GM19463 (cell line): ENCODE measurements around the gene NASP.

Experiments used
- ATAC-seq: cut with Tn5 transposase; IDR thresholded peaks from one replicate; pipeline ENCODE4 v1.9.1; 2021; ENCODE audit warnings: mild to moderate bottlenecking, moderate library complexity; ENCODE audit not compliant: unreplicated experiment

NASP gene

DNA sequence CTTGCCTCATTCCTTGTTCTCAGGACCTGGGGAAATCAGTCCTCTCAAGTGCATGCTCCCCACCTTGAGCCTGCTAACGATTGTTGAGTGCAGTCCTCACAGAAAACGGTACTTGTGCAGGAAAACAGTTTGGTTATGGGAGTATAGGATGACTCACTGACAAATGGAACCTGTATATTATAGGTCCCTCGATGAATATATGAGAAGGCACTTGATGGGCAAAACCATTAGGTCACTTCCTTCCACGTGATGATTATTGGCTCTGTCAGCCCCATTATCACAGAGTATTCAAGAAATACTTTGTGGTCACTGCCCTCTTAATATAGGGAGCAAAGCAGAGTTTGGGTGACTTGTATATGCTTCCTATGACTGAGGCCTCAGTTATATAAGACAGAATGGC lies 33.8 kb downstream of the NASP start:
- no peak for ATAC-seq

DNA sequence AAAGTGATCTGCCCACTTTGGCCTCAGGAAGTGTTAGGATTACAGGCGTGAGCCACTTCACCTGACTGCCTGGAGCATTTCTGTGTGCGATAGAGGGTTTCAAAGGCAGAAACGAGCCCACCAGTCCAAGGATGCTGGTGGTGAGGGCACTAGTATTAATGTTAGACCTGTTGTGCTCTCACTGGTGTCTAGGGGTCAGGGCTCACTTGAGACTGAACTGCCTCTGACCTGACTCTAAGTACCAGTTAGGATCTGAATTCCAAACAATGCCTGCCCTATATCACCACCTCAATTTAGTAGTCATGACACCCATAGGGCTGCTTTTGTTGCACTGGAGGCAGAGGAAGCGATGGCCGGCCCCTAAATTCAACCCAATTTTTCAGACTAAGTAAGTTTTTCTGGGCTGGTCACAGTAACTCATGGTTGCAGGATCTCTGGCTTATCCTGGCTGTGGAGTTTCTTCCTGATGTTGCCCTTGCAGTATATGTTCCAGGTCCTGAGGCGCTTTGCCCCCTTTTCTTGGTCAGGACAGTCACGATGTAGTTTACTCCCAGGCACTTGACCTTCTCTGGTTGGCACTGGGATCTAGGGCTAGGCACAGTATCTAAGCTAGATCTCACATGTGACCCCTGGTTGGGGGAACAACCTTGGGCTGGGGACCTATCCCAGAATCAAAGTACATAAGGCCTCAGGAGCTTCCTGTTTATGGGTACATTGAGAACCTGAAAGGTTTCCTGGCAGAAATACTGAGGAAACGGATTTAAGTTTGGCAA lies 35.5 kb downstream of the NASP start:
- ATAC-seq: no peak

DNA sequence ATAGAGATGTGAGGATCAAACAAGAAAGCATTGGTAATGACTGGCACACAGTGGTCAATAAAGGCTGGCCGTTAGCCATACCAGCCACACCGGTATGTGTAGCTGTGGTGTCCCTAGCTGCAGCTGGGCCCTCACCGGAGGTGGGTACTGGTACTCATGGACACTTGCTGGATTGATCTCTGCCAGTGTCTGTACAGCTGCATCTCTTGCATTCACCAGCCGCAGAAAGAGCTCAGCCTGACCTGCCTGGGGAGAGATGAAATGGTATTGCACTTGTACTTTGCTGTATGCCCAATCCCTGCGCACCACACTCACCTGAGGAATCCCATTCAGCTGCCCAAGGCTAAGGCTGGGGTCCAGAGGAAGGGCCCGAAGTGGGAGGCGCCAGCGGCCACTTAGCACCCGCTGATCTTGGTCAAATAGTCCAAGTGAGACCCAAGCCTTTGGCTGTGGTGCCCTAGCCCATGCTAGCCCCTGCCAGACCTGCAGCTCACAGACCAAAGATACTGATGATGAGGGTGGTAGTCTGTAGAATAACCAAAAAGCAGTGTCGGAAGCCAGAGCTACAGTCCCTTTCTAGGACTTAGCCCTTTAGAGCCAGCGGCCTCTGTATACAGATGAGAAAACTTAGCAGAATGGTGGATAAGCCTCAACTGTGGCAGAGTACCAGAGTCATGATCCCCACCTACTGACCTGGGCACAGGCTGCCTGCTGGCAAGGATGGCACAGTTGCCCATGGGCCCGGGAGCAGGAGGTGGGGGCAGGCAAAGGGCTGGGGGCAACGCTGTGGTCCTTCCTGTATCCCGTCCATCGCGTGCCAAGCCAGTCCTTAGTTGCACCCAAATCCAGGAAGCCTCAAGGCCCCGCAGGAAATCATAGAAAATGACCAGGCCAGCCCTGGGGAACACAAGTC lies 37.0 kb downstream of the NASP start:
- ATAC-seq: no peak

DNA sequence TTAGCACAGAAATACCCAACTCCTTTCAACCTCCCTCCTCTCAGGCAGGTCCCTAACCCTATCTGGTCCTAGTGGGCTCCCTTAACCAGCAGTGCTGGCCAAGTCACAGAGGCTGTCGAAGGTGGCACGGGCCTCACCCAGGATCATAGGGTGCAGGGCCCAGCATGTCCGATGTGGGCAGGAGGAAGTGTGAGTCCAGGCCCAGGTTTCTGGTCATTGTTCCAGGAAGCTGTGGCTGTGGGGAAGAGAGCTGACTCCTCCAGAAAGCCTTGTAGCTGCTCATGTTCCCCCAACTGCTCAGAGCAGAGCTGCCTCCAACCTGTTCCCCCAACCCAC lies 37.6 kb downstream of the NASP start:
- ATAC-seq: no peak

DNA sequence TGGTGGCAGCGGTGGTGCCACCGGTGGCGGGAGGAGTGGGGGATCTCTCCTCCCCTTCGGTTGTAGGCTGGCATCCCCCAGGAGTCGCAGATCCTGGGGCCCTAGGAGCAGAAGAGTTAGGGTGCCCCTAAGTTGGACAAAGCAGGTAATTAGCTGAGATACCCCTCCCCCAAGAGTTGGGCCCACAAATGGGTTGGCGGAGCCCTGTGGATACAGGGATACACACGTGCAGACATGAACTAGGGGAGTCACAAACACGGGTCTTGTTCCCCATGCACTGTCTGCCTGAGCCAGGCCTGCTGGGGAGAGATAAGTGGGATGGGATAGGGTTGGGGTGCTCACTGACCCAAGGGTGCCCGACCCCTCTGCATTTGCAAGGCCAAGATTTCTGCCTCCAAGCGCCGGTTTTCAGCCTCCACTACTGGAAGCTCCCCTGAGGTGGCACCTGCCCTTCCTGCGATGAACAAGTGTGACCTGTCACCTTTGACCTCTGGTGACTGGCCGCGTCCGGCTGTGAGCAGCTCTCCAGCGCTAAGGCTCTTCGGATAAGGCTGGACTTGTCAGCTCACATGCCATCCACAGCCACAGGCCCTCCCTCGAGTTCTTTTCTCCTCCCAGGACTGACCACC lies 38.2 kb downstream of the NASP start:
- no peak for ATAC-seq

DNA sequence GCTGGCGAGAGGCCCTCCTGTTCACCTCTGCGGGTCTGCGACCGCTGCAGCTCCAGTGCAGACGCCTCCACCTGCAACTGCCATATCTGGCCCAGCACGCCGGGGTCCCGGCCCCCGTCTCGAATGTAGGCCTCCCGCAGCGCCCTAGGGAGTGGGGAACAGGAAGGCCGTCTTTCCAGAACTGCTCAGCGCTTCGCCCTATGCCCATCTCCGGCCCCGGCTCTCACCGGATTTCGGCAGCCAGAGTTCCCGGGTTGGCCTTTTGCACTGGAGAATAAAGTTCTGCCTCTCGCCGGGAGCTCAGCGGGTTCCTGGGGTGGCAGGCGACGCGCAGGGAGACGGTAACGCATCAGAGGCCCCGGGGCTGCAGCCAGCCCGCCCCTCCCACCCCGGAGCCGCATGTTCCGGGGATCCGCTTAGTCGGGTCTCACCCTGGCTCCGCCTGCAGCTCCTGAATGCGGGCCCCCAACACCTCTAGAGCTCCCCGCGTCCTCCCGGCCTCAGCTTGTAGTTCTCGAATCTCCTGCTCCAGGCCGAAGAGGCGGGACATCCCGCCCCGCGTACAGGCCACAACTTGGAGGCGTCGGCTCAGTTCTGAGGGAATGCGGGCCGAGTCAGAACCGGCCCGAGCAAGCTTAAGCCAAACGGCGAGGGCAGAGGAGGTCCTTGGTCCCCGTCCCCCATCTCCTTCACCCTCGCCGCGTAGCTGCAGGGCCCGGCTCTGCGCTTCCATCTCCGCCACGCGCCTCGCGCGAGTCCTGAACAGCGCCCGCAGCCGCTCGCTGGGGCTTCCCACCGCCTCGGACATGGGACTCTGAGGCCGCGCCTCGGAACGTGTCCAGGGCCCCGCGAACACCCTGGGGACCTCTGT lies 38.9 kb downstream of the NASP start:
- ATAC-seq: no peak

DNA sequence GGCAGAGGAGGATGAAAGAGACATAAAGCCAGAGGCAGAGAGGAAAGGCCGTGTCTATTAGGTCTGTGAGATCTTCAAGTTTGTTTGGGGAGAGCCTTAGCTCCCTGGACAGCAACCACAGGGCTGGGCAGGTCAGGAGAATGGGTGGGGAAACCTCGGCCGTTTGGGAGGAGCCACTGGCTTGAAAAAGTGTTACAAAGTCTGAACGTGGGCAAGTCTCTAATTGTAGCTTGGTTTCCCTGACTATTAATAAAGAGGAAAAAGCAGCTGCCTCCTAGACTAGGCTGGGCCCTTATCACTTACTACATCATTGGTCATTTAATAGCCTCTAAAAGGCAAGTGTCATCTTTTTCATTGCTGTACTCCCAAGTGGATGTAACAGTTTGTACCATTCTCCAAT lies 40.1 kb downstream of the NASP start, which contains the start of gene CCDC17:
TSS of gene CCDC17 (minus strand) at position 83 of the 400 bp plus-strand sequence. CDS start 145 bp downstream, outside the sequence.
- ATAC-seq: no peak

DNA sequence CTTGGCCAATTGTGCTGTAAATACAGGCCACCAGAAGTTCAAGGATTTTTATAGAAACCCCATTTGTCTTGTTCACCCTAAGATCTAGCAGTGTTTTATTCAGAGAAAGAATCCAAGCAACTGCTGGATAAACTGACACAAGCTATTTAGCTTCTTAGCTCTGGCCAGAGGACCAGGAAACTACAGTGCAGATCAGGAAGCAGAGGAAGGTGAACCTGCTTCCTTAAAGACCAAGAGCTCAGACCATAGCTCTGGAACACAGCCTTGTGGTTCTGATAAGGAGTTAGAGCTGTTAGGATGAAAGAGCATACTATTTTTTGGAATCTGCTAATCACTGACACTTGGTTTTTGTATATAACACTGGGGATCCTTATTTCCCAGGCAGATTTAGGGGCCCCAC lies 45.2 kb downstream of the NASP start:
- ATAC-seq: no peak

DNA sequence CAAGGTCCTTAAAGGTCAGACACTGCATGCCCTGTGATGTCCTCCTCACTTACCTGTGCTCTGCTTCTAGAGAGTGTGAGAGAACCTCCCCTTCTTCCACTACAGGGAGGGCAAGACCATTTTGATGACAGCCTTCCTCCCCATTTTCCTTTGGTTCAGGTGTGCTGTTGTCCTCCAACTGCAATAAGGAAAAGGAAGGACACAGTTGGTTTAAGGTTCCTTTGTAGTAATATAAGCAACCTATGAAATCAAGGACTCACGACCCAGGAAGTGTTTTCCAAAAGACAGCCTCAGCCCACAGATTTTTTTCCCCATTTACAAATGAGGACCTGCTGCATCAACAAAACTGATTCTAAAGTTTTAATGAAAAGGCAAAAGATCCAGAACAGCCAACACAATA lies 46.6 kb downstream of the NASP start:
- ATAC-seq: no peak

DNA sequence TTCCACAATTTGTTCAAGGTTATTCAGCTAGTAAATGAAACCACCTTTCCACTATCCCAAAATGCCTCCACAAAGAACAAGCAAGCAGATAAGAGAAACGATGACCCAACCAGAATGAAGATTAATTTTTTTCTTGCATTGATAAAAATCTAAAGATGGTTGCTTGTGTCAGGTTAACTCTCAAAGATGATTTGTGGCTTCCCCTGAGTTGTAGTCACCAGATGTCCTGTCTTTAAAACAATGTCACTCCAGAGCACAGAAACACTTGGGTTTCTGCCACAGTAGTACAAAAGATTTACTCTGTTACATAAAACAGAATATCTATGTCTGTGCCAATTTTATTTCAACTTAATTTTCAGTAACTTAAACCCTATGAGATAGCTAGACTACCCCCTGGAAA lies 51.4 kb downstream of the NASP start:
- ATAC-seq: no peak

DNA sequence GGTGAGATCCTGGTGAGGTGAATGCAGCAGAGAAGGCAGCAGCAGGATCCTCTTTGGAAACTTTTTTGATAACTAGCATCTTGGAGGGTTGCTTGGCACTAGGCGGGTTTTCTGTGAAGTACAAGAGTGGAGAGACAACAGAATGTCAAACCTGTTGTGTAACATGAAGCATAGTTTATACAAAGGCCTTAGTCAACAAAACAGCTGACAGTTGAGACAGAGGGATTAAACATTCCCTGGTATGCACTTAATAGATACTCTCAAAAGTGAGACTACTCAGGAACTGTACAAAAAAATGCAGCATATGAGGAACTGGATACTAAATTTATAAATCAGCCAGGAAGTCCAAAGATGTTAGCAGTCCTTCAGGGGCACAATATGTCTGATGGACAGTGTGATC lies 56.5 kb downstream of the NASP start:
- no peak for ATAC-seq

DNA sequence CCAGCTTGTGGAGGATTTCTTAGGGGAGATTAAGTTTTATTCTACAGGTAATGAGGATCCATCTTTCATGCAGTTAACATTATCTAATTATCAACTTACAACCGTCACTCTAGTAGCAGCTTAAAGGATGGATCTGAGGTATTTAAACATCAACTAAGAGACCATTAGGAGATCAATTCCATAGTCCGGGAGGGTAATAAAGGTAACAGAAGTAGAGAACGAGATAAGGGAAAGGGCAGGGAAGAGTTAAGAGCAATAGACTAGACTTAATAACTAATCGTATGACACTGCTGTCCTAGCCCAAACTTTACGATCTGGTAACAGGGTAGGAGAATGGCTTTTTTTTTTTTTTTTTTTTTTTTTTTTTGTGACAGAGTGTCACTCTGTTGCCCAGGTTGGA lies 59.5 kb downstream of the NASP start:
- no peak for ATAC-seq

DNA sequence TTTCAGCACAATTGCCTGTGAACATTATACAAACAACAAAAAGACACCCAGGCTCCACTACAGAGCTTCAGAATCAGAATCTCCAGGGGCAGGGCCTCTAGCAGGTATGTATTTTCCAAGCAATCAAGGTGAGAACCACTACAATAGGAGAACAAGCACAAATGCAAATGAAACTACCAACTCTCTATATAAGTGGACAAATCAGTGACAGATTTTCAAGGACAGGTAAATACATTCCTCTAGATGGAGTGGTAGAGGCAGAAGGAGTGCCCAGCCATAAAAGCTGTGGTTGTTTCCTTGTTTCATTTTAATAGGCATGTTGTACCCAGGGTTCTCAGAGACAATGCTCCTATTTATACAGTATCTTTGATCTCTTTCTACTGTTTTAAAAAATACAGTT lies 60.1 kb downstream of the NASP start:
- ATAC-seq: no peak

DNA sequence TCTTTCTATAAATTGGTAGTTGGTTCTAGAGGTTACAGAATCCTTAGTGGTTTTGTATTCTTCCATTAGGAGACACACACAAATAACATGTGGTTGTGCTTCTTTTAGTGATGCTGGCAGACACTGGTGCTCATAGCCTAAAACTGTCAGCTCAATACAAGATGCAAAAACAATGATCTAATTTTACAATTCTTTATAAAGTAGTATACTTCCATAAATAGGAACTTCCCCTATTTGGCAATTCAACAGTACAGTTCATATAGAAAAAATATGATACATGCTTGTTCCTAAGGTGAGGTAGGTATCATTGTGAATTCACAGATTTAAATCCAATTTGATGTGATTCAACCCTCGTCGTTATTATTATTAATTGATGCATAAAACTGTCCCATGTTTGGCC lies 60.8 kb downstream of the NASP start:
- ATAC-seq: no peak

DNA sequence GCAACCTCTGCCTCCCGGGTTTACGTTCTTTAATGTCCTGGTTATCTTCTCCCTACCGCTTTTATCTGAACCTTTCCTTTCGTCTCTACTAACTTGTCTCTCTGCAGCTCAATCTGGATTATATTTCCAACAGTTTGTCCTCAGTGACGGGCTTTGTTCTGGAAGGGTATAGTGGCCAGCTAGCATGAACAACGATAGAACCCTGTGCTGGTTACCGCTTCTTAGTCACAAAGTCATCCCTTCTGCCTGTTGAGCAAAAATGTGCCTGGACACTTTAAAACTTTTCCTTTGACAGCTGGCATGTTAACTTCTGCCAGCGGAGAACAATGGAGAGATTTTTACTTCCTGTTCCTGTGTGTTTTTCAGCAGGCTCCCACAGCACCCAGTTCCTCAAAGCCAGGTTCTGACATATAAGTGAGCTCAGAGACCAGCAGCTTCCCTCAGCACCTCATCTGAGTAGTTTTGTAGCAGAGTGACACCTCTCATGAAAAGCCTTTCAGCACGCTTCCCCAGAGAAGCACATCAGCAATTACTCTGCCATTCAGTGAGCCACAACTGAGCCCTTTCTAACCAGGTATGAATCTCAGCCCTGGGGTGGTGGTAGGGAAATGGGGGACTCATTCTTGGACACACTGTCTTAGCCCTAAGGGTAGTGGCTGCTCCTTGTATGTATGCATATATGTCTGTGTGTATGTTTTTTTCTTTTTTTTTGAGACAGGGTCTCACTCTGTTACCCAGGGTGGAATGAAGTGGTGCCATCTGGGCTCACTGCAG lies 63.6 kb downstream of the NASP start:
- no peak for ATAC-seq

DNA sequence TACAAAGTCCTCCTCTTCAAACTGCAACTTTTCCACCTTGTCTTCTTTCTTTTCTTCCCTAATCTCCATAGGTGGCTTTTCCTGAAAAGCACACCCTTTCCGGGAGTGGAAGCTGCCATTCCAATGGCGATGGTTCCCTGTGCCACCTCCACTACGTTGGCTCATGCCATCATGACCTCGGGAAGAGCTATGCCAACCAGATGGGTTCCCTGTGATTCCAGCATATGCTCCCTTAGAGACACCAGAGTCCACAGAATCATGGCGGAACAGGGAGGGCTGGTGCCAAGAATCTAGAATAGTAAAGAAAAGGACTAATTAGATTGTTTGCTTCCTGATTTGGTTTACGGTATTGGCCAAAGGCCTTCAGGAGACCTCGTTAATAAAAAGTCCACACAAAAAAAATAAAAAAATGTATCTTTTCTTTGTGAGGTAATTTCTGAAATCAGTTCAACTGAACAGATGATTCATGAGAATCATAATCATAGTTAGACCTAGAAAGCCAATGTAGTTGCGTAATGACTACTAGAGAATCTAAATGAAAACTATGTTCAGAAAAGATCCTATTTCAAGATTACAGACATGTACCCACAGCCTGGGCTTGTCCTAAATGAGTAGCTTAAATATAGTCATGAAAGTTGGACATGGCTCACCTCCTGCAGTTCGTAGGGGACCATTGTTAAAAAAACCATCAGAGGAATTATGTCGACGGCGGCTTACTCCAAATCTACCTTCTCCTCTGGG lies 70.9 kb downstream of the NASP start:
- ATAC-seq: no peak

DNA sequence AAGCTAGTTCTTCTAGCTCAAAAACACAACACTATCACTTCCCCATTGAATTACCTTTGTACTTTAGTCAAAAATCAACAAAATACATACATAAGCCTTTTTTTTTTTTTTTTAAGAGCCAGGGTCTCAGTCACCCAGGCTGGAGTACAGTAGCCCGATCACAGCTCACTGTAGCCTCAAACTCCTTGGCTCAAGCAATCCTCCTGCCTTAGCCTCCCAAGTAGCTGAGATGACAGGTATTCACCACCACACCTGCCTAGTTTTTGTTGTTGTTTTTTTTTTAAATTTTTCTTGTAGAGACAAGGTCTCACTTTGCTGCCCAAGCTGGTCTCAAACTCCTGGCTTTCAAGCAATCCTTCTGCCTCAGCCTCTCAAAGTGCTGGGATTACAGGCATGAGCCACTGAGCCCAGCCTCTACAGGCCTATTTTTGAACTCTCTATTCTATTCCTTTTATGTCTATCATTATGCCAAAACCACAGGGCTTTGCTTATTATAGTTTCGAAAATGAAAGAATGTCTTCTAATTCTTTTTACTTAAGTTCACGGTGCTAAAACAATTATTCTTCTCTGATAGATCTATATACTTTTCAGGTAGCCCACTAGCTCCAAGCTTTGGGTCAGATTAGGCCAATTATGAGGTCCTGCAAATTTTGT lies 72.9 kb downstream of the NASP start:
- ATAC-seq: no peak

DNA sequence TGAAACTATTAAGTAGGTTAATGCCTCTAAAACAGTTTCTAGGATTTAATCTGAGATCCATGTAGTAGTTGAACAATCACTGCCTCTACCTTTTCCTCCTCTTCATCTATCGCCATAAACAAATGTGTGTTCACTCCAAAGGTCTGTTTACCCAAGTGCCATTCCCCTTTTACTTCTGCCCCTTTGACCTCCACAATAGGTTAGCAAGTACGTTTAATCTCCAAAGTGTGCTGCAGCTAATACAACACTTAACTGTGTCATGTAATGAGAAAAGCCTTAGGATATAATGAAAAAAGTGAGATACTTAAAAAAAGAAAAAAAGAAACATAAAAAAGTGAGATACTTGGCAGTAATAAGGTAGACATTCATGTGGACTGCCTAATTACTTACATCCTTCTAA lies 74.3 kb downstream of the NASP start:
- no peak for ATAC-seq

DNA sequence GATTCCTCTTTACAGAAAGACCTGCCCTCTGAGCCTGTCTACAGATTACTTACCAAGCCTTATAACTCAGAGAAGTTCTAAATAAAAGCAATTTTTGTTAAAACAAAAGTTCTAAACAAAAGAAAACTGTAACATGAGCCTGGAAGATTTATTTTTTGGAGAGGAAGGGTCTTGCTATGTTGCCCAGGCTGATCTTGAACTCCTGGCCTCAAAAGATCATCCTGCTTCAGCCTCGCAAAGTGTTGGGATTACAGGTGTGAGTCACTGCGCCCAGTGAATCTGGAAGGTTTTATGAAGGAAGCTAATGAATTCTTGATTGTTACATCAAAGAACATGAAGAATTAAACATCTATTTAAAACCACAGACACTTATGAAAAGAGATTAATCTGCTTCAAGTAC lies 75.4 kb downstream of the NASP start:
- ATAC-seq: no peak
